HL-60 (cell line): ENCODE measurements around the gene NME7.

Experiments used
- POLR2AphosphoS5 ChIP-seq: IDR thresholded peaks from 2 replicates; pipeline ENCODE4 v1.6.1; 2012; ENCODE audit warnings: low read depth
- REST ChIP-seq: IDR thresholded peaks from 2 replicates; pipeline ENCODE4 v1.6.1; 2012; ENCODE audit warnings: low read depth; ENCODE audit not compliant: insufficient replicate concordance
- TF ChIP-seq, protein P1 (sequence below): IDR thresholded peaks from one replicate; pipeline ENCODE4 v1.5.1; 2011; ENCODE audit warnings: low read length, control low read depth, inconsistent platforms; ENCODE audit not compliant: insufficient read depth

DNA sequence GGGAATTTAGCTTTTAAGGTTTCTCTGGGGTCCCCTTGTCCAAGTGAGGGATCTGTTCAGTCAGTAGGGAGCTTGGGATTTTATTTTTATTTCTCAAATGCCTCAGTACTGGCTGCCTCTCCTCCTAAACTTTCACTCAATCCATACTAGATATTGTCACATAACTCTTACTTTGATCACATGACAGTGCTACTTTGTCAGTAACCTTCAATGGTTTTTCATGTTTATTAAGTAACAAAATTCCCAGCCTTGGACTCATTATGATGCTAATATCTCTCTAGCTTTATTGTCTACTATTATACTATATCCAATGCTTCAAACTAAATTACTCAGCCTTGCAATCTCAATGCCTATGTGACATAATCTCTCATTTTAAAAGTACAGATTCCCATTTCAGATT is 163.4 kb downstream of the NME7 start:
- TF ChIP-seq POLR2AphosphoS5 (no peak), REST (no peak)
- TF ChIP-seq, protein P1, sequence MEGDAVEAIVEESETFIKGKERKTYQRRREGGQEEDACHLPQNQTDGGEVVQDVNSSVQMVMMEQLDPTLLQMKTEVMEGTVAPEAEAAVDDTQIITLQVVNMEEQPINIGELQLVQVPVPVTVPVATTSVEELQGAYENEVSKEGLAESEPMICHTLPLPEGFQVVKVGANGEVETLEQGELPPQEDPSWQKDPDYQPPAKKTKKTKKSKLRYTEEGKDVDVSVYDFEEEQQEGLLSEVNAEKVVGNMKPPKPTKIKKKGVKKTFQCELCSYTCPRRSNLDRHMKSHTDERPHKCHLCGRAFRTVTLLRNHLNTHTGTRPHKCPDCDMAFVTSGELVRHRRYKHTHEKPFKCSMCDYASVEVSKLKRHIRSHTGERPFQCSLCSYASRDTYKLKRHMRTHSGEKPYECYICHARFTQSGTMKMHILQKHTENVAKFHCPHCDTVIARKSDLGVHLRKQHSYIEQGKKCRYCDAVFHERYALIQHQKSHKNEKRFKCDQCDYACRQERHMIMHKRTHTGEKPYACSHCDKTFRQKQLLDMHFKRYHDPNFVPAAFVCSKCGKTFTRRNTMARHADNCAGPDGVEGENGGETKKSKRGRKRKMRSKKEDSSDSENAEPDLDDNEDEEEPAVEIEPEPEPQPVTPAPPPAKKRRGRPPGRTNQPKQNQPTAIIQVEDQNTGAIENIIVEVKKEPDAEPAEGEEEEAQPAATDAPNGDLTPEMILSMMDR: no peak
